OCI-LY7 (cell line): ENCODE measurements around the gene ZNF628.

ENCODE experiments used
- CTCF ChIP-seq: fragments of 200-600 bp; sonication (generic); conservative IDR thresholded peaks from 2 replicates; pipeline ENCODE4 v1.5.1; 2014; ENCODE audit warnings: mild to moderate bottlenecking, antibody characterized with exemption, low read length, moderate library complexity, mixed read lengths
- EZH2phosphoT487 ChIP-seq: fragments of 200-600 bp; sonication (generic); IDR thresholded peaks from 2 replicates; pipeline ENCODE4 v1.6.1; 2018; ENCODE audit warnings: low read depth, borderline replicate concordance, mild to moderate bottlenecking, mixed run types, antibody characterized with exemption, low read length, moderate library complexity, mixed read lengths

- TF ChIP-seq CTCF (no peak), EZH2phosphoT487 (no peak)
Measured at GRCh38 chr19:55494172-55494761, 17.9 kb downstream of the ZNF628 start.
